ENCODE results near the gene INTS7.
"Not testable (repeated sequence)": the region's sequence is repeated elsewhere in the genome, so short reads cannot be mapped to it uniquely, and the experiment has no call there.

The INTS7 gene

GRCh38 chr1:211938561-211938997, 96.8 kb downstream of the INTS7 start:
- Histone ChIP-seq H3K9me2 (replicated peaks; ENCODE audit: low read depth, low read length) (no peaks in the 10 kb centered on the region), H4K20me1 (ENCODE audit: insufficient read depth, low read length, poor library complexity, severe bottlenecking) (no peaks in the 10 kb centered on the region), H3K4me1 (ENCODE audit: insufficient read depth, low read length, poor library complexity, severe bottlenecking) (no peaks in the 10 kb centered on the region), H3K4me3 (ENCODE audit: low read length, poor library complexity, severe bottlenecking) (no peak overlapping the region), H3K9ac (ENCODE audit: low read depth, low read length, poor library complexity, severe bottlenecking) (no peak overlapping the region), H3K4me2 (ENCODE audit: low read depth, low read length, poor library complexity, severe bottlenecking) (no peak overlapping the region), H3K27me3 (ENCODE audit: insufficient read depth, low read length, poor library complexity, severe bottlenecking) (no peaks in the 10 kb centered on the region), H3K79me2 (ENCODE audit: insufficient read depth, low read length) (no peaks in the 10 kb centered on the region), H3K36me3 (ENCODE audit: insufficient read depth, low read length) (peaks cover 5% of the 10 kb centered on the region; the same call in 1 of the 2 replicates), H3K9me3 (ENCODE audit: insufficient read depth, low read depth, low read length) (no peaks in the 10 kb centered on the region), H2AFZ (ENCODE audit: low read length) (no peak overlapping the region), H3F3A (ENCODE audit: low read depth) (no peaks in the 10 kb centered on the region)
- TF ChIP-seq CTCF (conservative IDR thresholded peaks at IDR 0.05; ENCODE audit: low read length) (no peak), EZH2phosphoT487 (IDR thresholded peaks at IDR 0.05; ENCODE audit: borderline replicate concordance) (no peak)

GRCh38 chr1:211937422-211937821, 97.9 kb downstream of the INTS7 start:
- not testable (repeated sequence) for H4K20me1 ChIP-seq (ENCODE audit: insufficient read depth, low read length, poor library complexity, severe bottlenecking); H2AFZ ChIP-seq (ENCODE audit: low read length); H3K9me3 ChIP-seq (ENCODE audit: insufficient read depth, low read depth, low read length); H3K9ac ChIP-seq (ENCODE audit: low read depth, low read length, poor library complexity, severe bottlenecking); H3K27me3 ChIP-seq (ENCODE audit: insufficient read depth, low read length, poor library complexity, severe bottlenecking); H3K4me3 ChIP-seq (ENCODE audit: low read length, poor library complexity, severe bottlenecking); H3K4me1 ChIP-seq (ENCODE audit: insufficient read depth, low read length, poor library complexity, severe bottlenecking); H3K9me2 ChIP-seq (replicated peaks; ENCODE audit: low read depth, low read length); H3K79me2 ChIP-seq (ENCODE audit: insufficient read depth, low read length); H3K36me3 ChIP-seq (ENCODE audit: insufficient read depth, low read length); H3F3A ChIP-seq (ENCODE audit: low read depth); H3K4me2 ChIP-seq (ENCODE audit: low read depth, low read length, poor library complexity, severe bottlenecking)

GRCh38 chr1:211935448-211935970, 99.8 kb downstream of the INTS7 start:
- Histone ChIP-seq H3K9me2 (replicated peaks; ENCODE audit: low read depth, low read length) (no peaks in the 10 kb centered on the region), H3K4me1 (ENCODE audit: insufficient read depth, low read length, poor library complexity, severe bottlenecking) (no peaks in the 10 kb centered on the region), H3K9ac (ENCODE audit: low read depth, low read length, poor library complexity, severe bottlenecking) (no peak overlapping the region), H3K27me3 (ENCODE audit: insufficient read depth, low read length, poor library complexity, severe bottlenecking) (no peaks in the 10 kb centered on the region), H4K20me1 (ENCODE audit: insufficient read depth, low read length, poor library complexity, severe bottlenecking) (no peaks in the 10 kb centered on the region), H3F3A (ENCODE audit: low read depth) (no peaks in the 10 kb centered on the region), H3K4me3 (ENCODE audit: low read length, poor library complexity, severe bottlenecking) (no peak overlapping the region), H3K79me2 (ENCODE audit: insufficient read depth, low read length) (no peaks in the 10 kb centered on the region), H3K4me2 (ENCODE audit: low read depth, low read length, poor library complexity, severe bottlenecking) (no peak overlapping the region), H3K36me3 (ENCODE audit: insufficient read depth, low read length) (no peaks in the 10 kb centered on the region), H2AFZ (ENCODE audit: low read length) (no peak overlapping the region), H3K9me3 (ENCODE audit: insufficient read depth, low read depth, low read length) (no peaks in the 10 kb centered on the region)
- no peak for TF ChIP-seq CTCF (conservative IDR thresholded peaks at IDR 0.05; ENCODE audit: low read length)
- no peak for TF ChIP-seq EZH2phosphoT487 (IDR thresholded peaks at IDR 0.05; ENCODE audit: borderline replicate concordance)

- Histone ChIP-seq H2AFZ (ENCODE audit: low read length) (no peak overlapping the region), H3K4me3 (ENCODE audit: low read length, poor library complexity, severe bottlenecking) (no peak overlapping the region), H3K9me3 (ENCODE audit: insufficient read depth, low read depth, low read length) (no peaks in the 10 kb centered on the region), H4K20me1 (ENCODE audit: insufficient read depth, low read length, poor library complexity, severe bottlenecking) (no peaks in the 10 kb centered on the region), H3F3A (ENCODE audit: low read depth) (no peaks in the 10 kb centered on the region), H3K36me3 (ENCODE audit: insufficient read depth, low read length) (no peaks in the 10 kb centered on the region), H3K79me2 (ENCODE audit: insufficient read depth, low read length) (no peaks in the 10 kb centered on the region), H3K9me2 (replicated peaks; ENCODE audit: low read depth, low read length) (no peaks in the 10 kb centered on the region), H3K9ac (ENCODE audit: low read depth, low read length, poor library complexity, severe bottlenecking) (no peak overlapping the region), H3K27me3 (ENCODE audit: insufficient read depth, low read length, poor library complexity, severe bottlenecking) (no peaks in the 10 kb centered on the region), H3K4me1 (ENCODE audit: insufficient read depth, low read length, poor library complexity, severe bottlenecking) (no peaks in the 10 kb centered on the region), H3K4me2 (ENCODE audit: low read depth, low read length, poor library complexity, severe bottlenecking) (no peak overlapping the region)
- TF ChIP-seq CTCF (conservative IDR thresholded peaks at IDR 0.05; ENCODE audit: low read length): no peak
- no peak for TF ChIP-seq EZH2phosphoT487 (IDR thresholded peaks at IDR 0.05; ENCODE audit: borderline replicate concordance)
These were observed 101.2 kb downstream of the INTS7 start for GRCh38 chr1:211933946-211934714.
